Gastrocnemius medialis (tissue), 4 donors: ENCODE data around the gene HDC.

ENCODE experiments used
- CTCF ChIP-seq, 5 experiments: fragments of 450-650 bp in 3 of 5; fragments of 200-600 bp in 2 of 5; sonication (generic) in 2 of 5; IDR thresholded peaks in 4 of 5; conservative IDR thresholded peaks in 1 of 5; 1 replicate in 4 of 5; 2 replicates in 1 of 5; pipeline ENCODE4 v1.5.1; 2016 to 2019; ENCODE audit warnings: antibody characterized with exemption in 5 of 5, mild to moderate bottlenecking in 3 of 5, moderate library complexity in 3 of 5
- POLR2A ChIP-seq, 2 donors: fragments of 450-650 bp; IDR thresholded peaks; one replicate each; pipeline ENCODE4 v1.6.1; 2017; ENCODE audit warnings: antibody characterized with exemption in 2 of 2, mild to moderate bottlenecking in 2 of 2, moderate library complexity in 2 of 2

- no peak for TF ChIP-seq CTCF (IDR thresholded peaks at IDR 0.05 in 4 of 5, conservative IDR thresholded peaks at IDR 0.05 in 1 of 5)
- no peak for TF ChIP-seq POLR2A (IDR thresholded peaks at IDR 0.05)
Measured at GRCh38 chr15:50260969-50261496, 4.5 kb downstream of the HDC start.
